Lung (tissue), 12 donors: Measurements from ENCODE around the gene PSORS1C2. TPM values are rescaled to one million over a fixed set of nuclear protein-coding genes. Genes with fewer than 3 reads are reported as not detected.

Experiments
- ATAC-seq: fragments of 200-7000 bp; cut with Tn5 transposase; one replicate; pipeline ENCODE4 v1.9.1; 2020; ENCODE audit warnings: moderate number of reproducible peaks; ENCODE audit not compliant: insufficient read depth, low FRiP score
- DNase-seq, 3 donors: peaks; one replicate each; pipeline ENCODE4 v3.0.0-alpha.2; 2013 to 2017
- H3K27ac ChIP-seq, 2 donors: one replicate each; pipeline ENCODE4 v1.5.1; 2013; ENCODE audit warnings: mild to moderate bottlenecking in 2 of 2, moderate library complexity in 2 of 2, control low read depth in 1 of 2, inconsistent platforms in 1 of 2, low read depth in 1 of 2, low read length in 1 of 2
- H3K27me3 ChIP-seq, 3 donors: one replicate each; pipeline ENCODE4 v1.5.1; 2013; ENCODE audit warnings: low read length in 2 of 3; ENCODE audit not compliant: control insufficient read depth in 3 of 3, insufficient read depth in 3 of 3
- H3K36me3 ChIP-seq, 4 donors: one replicate each; pipeline ENCODE4 v1.5.1; 2013; ENCODE audit warnings: low read length in 4 of 4, mild to moderate bottlenecking in 1 of 4, moderate library complexity in 1 of 4; ENCODE audit not compliant: control insufficient read depth in 4 of 4, insufficient read depth in 4 of 4
- H3K4me1 ChIP-seq, 5 donors: one replicate each; pipeline ENCODE4 v1.5.1; 2013; ENCODE audit warnings: low read length in 5 of 5, mild to moderate bottlenecking in 2 of 5, moderate library complexity in 1 of 5; ENCODE audit not compliant: control insufficient read depth in 5 of 5, insufficient read depth in 5 of 5
- H3K4me3 ChIP-seq: one replicate; pipeline ENCODE4 v1.5.1; 2013; ENCODE audit warnings: mild to moderate bottlenecking, control low read depth, moderate library complexity
- H3K9ac ChIP-seq, 2 donors: one replicate each; pipeline ENCODE4 v1.5.1; 2013; ENCODE audit warnings: low read length in 2 of 2, control low read depth in 1 of 2; ENCODE audit not compliant: insufficient read depth in 1 of 2
- H3K9me3 ChIP-seq, 4 donors: one replicate each; pipeline ENCODE4 v1.5.1; 2013; ENCODE audit warnings: low read length in 3 of 4, mild to moderate bottlenecking in 1 of 4, moderate library complexity in 1 of 4; ENCODE audit not compliant: control insufficient read depth in 4 of 4, insufficient read depth in 3 of 4
- WGBS, 2 donors: extraction: QIAGEN DNeasy Blood & Tissue Kit; methylation state at CpG; one replicate each; pipeline ENCODE4 v1.1.7; 2013; 5-methylcytosine and 5-hydroxymethylcytosine counted together
- polyA plus RNA-seq, 2 donors: library from polyadenylated mRNA; stranded (reverse); fragments of 200-250 nt; gene quantifications; one replicate each; pipeline ENCODE4 v1.2.1, GENCODE V29; 2013
- total RNA-seq, 2 donors: library from RNA; depleted of rRNA in 1 of 2; stranded (reverse); fragments of >200 nt in 1 of 2; gene quantifications; one replicate each; pipeline ENCODE4 v1.2.1, GENCODE V29; 2014 to 2021
- TF ChIP-seq, protein P1 (sequence below): IDR thresholded peaks from 2 replicates; pipeline ENCODE4 v1.5.1; 2012; ENCODE audit warnings: mild to moderate bottlenecking; ENCODE audit errors: control extremely low read depth, extremely low read depth
- donor health status: control.
- donor health status: control.
- donor health status: Bipolar disorder and iron deficiency.
- donor health status: healthy.
- donor health status: DM: yes; HTN: yes; CAD: no.

The PSORS1C2 gene
- total and polyA plus RNA-seq, 4 donors: not detected

DNA sequence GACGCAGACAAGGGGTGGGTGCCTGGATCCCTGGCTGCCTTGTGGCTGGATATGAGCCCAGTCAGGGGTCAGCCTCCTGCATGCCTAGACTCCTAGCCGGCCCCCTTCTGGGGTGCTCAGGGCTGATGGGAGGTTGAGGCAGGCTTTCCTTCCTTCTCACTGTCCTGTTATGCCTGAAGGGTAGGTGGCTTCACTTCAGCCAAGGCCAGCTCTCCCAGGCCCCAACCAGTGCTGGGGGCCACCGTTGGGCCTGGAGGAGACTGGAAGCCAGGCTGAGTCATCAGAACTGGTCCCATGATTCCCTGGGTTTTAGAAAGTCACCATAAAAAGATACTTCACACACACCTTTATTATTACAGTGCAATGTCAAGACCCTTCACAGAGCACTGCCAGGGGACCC lies 34.5 kb upstream of the PSORS1C2 start:
- DNase-seq (no peak), ATAC-seq (no peak)
- H3K4me3 ChIP-seq: no peak overlapping the region
- no peak overlapping the region for H3K9ac ChIP-seq
- H3K27ac ChIP-seq: no peak overlapping the region
- H3K27me3 ChIP-seq: no peaks in the 10 kb centered on the region
- TF ChIP-seq, protein P1, sequence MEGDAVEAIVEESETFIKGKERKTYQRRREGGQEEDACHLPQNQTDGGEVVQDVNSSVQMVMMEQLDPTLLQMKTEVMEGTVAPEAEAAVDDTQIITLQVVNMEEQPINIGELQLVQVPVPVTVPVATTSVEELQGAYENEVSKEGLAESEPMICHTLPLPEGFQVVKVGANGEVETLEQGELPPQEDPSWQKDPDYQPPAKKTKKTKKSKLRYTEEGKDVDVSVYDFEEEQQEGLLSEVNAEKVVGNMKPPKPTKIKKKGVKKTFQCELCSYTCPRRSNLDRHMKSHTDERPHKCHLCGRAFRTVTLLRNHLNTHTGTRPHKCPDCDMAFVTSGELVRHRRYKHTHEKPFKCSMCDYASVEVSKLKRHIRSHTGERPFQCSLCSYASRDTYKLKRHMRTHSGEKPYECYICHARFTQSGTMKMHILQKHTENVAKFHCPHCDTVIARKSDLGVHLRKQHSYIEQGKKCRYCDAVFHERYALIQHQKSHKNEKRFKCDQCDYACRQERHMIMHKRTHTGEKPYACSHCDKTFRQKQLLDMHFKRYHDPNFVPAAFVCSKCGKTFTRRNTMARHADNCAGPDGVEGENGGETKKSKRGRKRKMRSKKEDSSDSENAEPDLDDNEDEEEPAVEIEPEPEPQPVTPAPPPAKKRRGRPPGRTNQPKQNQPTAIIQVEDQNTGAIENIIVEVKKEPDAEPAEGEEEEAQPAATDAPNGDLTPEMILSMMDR: no peak
- no peaks in the 10 kb centered on the region for H3K36me3 ChIP-seq
- 69 to 79% methylated on average over 3 of the region's 3 CpGs for WGBS, 2 donors
- H3K9me3 ChIP-seq: no peaks in the 10 kb centered on the region
- peaks cover 0 to 13% (median 3%) of the 10 kb centered on the region in 5 donors for H3K4me1 ChIP-seq

DNA sequence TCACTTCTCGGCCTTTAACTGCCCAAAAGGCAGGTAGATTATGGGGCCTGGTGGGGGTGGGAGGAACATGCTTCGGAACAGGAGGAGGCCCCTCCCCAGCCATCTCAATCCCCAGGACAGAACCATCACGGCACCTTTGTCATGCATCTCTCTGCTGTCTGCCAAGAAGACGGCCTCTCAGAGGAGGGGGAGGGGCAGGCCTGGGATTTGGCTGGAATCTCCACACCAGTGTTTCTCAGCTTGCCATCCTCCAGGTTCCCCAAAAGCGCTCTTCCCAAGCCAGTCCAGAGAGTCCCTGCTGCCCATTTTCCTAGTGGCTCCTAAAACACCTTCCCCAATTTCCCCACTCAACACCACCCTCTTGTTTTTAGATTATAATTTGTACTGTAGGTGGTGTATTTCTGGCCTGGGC lies 34.1 kb upstream of the PSORS1C2 start:
- WGBS, 2 donors: 66 to 95% methylated on average over 5 of the region's 5 CpGs

DNA sequence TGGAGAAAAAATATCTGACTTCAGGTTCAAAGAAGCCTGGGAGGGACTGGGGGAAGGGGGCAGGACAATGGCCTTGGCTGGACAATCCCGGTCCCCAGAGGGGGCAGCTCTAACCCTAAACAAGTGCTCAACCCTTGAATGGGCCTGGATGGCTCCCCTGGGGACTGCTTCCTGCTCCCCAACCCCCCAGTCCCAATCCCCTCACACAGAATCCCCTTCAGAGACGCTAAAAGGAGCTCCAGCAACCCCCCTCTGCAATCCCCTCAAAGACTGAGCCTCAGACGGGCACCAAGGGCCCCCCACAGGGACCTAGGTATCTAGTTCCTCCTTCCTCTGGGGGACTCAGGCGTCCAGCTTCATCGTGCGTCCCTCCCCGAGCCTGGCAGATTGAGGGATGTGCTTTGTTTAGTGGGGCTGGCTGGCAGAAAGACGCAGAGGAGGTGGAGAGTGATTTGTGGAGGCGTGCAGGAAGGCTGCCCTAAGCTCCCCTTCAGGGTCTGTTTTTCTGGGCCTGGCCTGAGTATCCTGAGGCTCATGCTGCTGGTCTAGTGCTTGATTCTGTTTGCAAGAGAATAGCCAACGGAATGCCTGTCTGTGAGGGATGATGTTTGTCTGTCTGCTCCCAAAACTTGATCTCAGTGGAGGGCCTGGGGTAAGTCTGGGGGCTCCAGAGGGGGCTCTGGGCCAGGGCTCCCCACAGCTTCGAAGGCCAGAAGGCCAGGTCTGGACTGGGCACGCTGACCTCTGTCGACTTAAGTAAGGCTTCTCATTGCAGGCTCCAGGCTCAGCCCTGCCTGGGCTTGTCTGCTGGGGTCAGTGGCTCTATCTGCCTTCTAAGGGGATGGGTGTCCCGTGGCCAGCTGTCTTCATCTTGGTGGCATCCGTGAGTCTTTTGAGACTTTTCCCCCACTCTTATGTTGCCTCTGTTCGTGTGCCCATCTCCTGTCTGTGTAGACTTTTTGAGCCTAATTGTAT lies 33.4 kb upstream of the PSORS1C2 start:
- Histone ChIP-seq H3K4me3 (no peak overlapping the region), H3K9me3 (no peaks in the 10 kb centered on the region), H3K4me1 (peaks cover 0 to 13% (median 0%) of the 10 kb centered on the region in 5 donors), H3K27me3 (no peaks in the 10 kb centered on the region), H3K36me3 (no peaks in the 10 kb centered on the region), H3K27ac (no peak overlapping the region), H3K9ac (no peak overlapping the region)
- ATAC-seq (no peak), DNase-seq (no peak)
- TF ChIP-seq, protein P1: no peak
- WGBS, 2 donors: 61 to 78% methylated on average over 16 of the region's 16 CpGs

More for the DNA sequence above, 34.1 kb upstream of the PSORS1C2 start:
- Histone ChIP-seq H3K4me1 (peaks cover 0 to 13% (median 0%) of the 10 kb centered on the region in 5 donors), H3K4me3 (no peak overlapping the region), H3K9ac (no peak overlapping the region), H3K36me3 (no peaks in the 10 kb centered on the region), H3K27ac (no peak overlapping the region), H3K27me3 (no peaks in the 10 kb centered on the region), H3K9me3 (no peaks in the 10 kb centered on the region)
- DNase-seq: peak in 1 of 3 donors; percentile 16
- no peak for ATAC-seq
- TF ChIP-seq, protein P1: no peak
